ENCODE results near the gene NPTX2. TPM values are rescaled to one million over a fixed set of nuclear protein-coding genes. Genes with fewer than 3 reads are reported as not detected.

Gene NPTX2
- total RNA-seq, 1 donor from 2014 or later = under 0.01 TPM

DNA sequence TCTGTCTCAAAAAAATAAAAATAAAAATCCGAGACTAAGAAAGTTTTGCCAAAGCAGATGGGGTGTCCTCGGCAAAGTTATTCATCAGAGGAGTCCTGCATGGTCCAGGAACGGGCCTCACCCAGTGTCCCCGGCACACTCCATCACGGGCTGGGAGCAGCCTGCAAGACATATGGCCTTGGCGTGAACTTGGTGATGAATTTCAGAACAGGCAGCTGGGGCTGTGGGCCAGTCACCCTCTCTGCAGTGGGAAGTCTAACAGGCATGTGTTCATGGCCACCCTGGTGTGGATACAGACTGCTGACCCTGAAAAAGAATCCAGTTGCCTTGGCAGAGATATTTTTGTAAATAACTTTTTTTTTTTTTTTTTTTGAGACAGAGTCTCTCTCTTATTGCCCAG is 34.7 kb downstream of the NPTX2 start:
- TF ChIP-seq, protein P1, sequence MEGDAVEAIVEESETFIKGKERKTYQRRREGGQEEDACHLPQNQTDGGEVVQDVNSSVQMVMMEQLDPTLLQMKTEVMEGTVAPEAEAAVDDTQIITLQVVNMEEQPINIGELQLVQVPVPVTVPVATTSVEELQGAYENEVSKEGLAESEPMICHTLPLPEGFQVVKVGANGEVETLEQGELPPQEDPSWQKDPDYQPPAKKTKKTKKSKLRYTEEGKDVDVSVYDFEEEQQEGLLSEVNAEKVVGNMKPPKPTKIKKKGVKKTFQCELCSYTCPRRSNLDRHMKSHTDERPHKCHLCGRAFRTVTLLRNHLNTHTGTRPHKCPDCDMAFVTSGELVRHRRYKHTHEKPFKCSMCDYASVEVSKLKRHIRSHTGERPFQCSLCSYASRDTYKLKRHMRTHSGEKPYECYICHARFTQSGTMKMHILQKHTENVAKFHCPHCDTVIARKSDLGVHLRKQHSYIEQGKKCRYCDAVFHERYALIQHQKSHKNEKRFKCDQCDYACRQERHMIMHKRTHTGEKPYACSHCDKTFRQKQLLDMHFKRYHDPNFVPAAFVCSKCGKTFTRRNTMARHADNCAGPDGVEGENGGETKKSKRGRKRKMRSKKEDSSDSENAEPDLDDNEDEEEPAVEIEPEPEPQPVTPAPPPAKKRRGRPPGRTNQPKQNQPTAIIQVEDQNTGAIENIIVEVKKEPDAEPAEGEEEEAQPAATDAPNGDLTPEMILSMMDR (IDR thresholded peaks at IDR 0.05; ENCODE audit: insufficient read depth, low read length, severe bottlenecking) = no peak
- H3K4me3 ChIP-seq (ENCODE audit: low read depth, low read length) = no peak overlapping the region
- H3K27me3 ChIP-seq (ENCODE audit: control insufficient read depth, insufficient read depth, low read length) = no peaks in the 10 kb centered on the region
- H3K36me3 ChIP-seq (ENCODE audit: control insufficient read depth, insufficient read depth, low read length) = no peaks in the 10 kb centered on the region
- FAIRE-seq = no peak
- no peak for DNase-seq (ENCODE audit: low read depth)

DNA sequence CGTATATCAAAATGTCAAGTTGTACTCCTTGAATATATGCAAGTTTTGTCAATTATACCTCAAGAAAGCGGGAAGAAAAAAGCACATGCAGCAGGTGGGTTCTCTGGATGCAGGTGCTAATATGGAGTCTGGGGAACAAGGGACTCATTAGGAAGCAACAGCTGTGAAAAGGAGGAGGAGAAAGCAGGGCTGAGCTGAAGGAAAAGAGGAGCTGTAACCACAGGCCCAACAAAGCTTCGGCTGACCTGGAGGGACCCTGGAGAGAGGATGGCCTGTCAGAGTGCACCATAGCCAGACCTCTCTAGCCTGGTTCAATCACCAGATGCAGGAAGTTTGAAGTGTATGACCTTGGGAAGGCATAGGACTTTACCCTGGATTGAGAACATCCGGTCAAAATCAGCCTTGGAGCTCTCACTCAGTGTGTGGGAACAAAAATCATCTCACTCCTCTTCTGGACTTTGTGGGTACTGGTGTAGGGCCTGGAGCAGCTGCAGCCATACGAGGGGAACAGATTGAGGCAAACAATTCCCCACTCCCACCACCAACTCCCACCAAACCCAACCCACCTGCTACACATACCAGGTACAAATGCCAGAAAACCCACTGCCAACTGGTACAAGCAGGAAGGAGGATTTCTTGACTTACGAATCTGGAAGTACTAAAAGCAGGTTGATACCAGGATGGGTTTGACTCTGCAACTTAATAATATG is 36.7 kb downstream of the NPTX2 start:
- FAIRE-seq (no peak), DNase-seq (ENCODE audit: low read depth) (no peak)
- Histone ChIP-seq H3K27me3 (ENCODE audit: control insufficient read depth, insufficient read depth, low read length) (no peaks in the 10 kb centered on the region), H3K4me3 (ENCODE audit: low read depth, low read length) (no peak overlapping the region), H3K36me3 (ENCODE audit: control insufficient read depth, insufficient read depth, low read length) (no peaks in the 10 kb centered on the region)
- TF ChIP-seq, protein P1 (IDR thresholded peaks at IDR 0.05; ENCODE audit: insufficient read depth, low read length, severe bottlenecking) = no peak

DNA sequence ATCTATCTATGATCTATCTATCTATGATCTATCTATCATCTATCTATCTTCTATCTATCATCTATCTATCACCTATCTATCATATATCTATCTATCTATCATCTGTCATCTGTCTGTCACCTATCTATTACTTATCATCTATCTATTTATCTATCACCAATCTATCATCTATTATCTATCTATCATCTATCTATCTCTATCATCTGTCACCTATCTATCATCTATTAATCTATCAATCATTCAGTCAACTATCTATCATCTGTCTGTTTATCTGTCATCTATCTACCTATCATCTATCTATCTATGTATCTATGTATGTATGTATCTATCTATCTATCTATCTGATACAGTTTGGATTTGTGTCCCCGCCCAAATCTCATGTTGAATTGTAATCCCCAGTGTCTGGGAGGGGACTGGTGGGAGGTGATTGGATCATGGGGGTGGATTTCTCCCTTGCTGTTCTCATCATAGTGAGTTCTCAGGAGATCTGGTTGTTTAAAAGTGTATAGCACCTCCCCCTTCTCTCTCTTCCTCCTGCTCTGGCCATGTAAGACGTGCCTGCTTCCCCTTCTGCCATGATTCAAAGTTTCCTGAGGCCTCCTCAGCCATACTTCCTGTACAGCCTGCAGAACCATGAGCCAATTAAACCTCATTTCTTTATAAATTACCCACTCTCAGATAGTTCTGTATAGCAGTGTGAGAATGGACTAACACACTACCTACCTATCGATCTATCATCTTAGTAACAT is 37.6 kb downstream of the NPTX2 start:
- H3K36me3 ChIP-seq (ENCODE audit: control insufficient read depth, insufficient read depth, low read length) = no peaks in the 10 kb centered on the region
- DNase-seq (ENCODE audit: low read depth) (no peak), FAIRE-seq (no peak)
- H3K27me3 ChIP-seq (ENCODE audit: control insufficient read depth, insufficient read depth, low read length) = no peaks in the 10 kb centered on the region
- TF ChIP-seq, protein P1 (IDR thresholded peaks at IDR 0.05; ENCODE audit: insufficient read depth, low read length, severe bottlenecking) = no peak
- H3K4me3 ChIP-seq (ENCODE audit: low read depth, low read length) = no peak overlapping the region

DNA sequence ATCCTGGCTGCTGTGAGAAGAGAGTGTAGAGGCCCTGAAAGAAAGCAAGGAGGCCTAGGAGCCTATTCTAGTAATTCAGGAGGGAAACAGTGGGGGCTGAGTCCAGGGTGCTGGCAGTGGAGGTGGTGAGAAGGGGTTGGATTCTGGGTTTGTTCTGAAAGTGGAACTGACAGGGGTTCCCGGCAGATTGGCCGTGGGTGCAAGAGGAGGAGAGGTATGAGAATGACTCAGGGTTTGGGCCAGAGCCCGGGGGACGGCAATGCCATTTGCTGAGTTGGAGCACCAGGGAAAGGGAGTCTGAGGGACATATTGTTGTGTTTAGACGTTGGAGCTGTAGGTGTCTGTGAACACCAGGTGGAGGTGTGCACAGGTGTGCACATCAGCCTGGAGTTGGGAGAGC is 38.5 kb downstream of the NPTX2 start:
- no peak for DNase-seq (ENCODE audit: low read depth)
- Histone ChIP-seq H3K27me3 (ENCODE audit: control insufficient read depth, insufficient read depth, low read length) (no peaks in the 10 kb centered on the region), H3K36me3 (ENCODE audit: control insufficient read depth, insufficient read depth, low read length) (no peaks in the 10 kb centered on the region), H3K4me3 (ENCODE audit: low read depth, low read length) (no peak overlapping the region)
- FAIRE-seq = no peak
- TF ChIP-seq, protein P1 (IDR thresholded peaks at IDR 0.05; ENCODE audit: insufficient read depth, low read length, severe bottlenecking) = no peak

DNA sequence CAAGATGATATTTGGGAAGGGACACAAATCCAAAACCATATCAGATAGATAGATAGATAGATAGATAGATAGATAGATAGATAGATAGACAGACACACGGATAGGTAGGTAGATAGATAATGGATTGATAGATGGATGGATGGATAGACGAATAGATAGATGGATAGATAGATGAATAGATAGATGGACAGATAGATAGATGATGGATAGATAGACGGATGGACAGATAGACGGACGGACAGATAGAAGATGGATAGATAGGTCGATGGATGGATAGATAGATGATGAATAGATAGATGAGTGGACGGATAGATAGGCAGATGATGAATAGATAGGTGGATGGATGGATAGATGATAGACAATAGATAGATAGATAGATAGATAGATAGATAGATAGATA is 39.8 kb downstream of the NPTX2 start:
- TF ChIP-seq, protein P1 (IDR thresholded peaks at IDR 0.05; ENCODE audit: insufficient read depth, low read length, severe bottlenecking) = no peak
- no peak for FAIRE-seq
- Histone ChIP-seq H3K4me3 (ENCODE audit: low read depth, low read length) (no peak overlapping the region), H3K36me3 (ENCODE audit: control insufficient read depth, insufficient read depth, low read length) (no peaks in the 10 kb centered on the region), H3K27me3 (ENCODE audit: control insufficient read depth, insufficient read depth, low read length) (no peaks in the 10 kb centered on the region)
- no peak for DNase-seq (ENCODE audit: low read depth)

Measured in bronchial epithelial cell (primary cell).